Prostate gland (tissue), 2 donors: Measurements from ENCODE around the gene TNFRSF13B. TPM values are rescaled to one million over a fixed set of nuclear protein-coding genes. Genes with fewer than 3 reads are reported as not detected.

Experiments used
- DNase-seq: peaks from one replicate; pipeline ENCODE4 v3.0.0-alpha.2; 2019; ENCODE audit warnings: low spot score
- H3K27ac ChIP-seq, 2 donors: fragments of 200-600 bp; sonication (generic); 2 replicates each; pipeline ENCODE4 v1.5.1; 2017 to 2019
- H3K27me3 ChIP-seq: fragments of 200-600 bp; sonication (generic); replicated peaks from 2 replicates; pipeline ENCODE4 v1.5.1; 2019; ENCODE audit not compliant: insufficient read depth
- H3K36me3 ChIP-seq, 2 donors: fragments of 200-600 bp; sonication (generic); 1 replicate in 1 of 2; 2 replicates in 1 of 2; pipeline versions ENCODE4 v1.5.1 to v1.8.1; 2017 to 2019
- H3K4me1 ChIP-seq: fragments of 200-600 bp; sonication (generic); replicated peaks from 2 replicates; pipeline ENCODE4 v1.5.1; 2019
- H3K4me3 ChIP-seq, 2 donors: fragments of 200-600 bp; sonication (generic); 2 replicates each; pipeline ENCODE4 v1.5.1; 2017 to 2019
- H3K9me3 ChIP-seq: fragments of 200-600 bp; sonication (generic); 2 replicates; pipeline ENCODE4 v1.5.1; 2017
- POLR2A ChIP-seq: fragments of 450-650 bp; IDR thresholded peaks from one replicate; pipeline ENCODE4 v1.6.1; 2016; ENCODE audit warnings: antibody characterized with exemption, mild to moderate bottlenecking
- POLR2AphosphoS5 ChIP-seq: sonication (generic); formaldehyde crosslinking; IDR thresholded peaks from one replicate; pipeline ENCODE4 v1.6.1; 2017; ENCODE audit warnings: antibody characterized with exemption
- WGBS: methylation state at CpG from one replicate; pipeline ENCODE4 v1.1.5; 2018; 5-methylcytosine and 5-hydroxymethylcytosine counted together
- intact Hi-C: fragments of 100-400 bp; cut with DNase I; formaldehyde crosslinking; loops from one replicate; pipeline ENCODE4 v1.14.2; 2022
- total RNA-seq, 2 donors: library from RNA; depleted of rRNA; stranded (reverse); fragments of >200 nt; gene quantifications; one replicate each; pipeline ENCODE4 v1.1.0, GENCODE V29; 2016
- TF ChIP-seq, protein P1 (sequence below), 4 experiments: fragments of 200-600 bp in 2 of 4; fragments of 450-650 bp in 2 of 4; sonication (generic) in 2 of 4; IDR thresholded peaks; 1 replicate in 3 of 4; 2 replicates in 1 of 4; pipeline ENCODE4 v1.5.1; 2016 to 2019; ENCODE audit warnings: antibody characterized with exemption in 4 of 4, mild to moderate bottlenecking in 2 of 4, moderate library complexity in 2 of 4

TNFRSF13B gene
- total RNA-seq, result not detected

DNA sequence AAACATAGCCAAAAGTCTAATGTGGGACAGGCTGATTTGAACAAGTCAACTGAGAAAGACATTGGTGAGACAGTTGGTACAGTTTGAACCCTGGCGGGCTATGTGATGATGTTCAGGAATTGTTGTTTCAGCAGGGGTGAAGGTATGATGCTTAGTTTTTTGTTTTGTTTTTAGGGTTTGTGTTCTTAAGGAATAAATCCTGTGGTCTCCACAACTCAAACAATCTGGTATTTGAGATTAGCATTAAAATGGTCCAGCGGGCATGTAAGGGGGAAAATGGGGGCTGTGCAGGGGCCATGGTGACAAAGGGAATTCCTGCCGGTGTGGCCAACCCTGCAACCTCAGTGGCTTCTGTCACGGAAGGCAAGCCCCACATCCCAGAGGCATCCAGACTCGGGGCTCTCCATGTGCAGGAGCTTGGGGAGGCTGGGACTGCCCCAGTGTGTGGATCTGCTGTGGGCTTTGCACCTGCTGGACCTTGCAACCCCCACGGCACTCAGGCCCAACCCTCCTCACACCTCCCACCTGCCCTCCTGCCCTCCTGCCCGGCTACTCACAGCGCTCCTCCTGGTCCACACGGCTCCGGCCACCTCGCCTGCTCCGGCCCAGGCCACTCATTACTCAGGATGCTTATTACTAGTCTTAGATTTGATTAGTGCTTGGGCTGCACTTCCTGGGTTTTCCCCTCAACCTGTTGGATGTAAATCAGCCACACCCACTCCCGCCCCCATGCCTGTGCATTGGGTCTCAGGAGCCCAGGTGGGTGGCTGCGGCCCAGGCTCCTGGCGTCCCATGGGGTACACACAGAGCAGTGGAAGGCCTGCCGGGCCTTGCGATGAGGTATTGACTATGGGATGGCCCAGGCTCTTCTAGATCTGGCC, at the start of gene TNFRSF13B:
TSS of gene TNFRSF13B (minus strand) at position 661 of the 881 bp plus-strand sequence. CDS start at position 618, 43 bp downstream.
- Histone ChIP-seq H3K27ac (no peak within 1 kb of the TSS), H3K36me3 (no peaks in the 10 kb centered on the region), H3K27me3 (no peaks in the 10 kb centered on the region), H3K9me3 (no peaks in the 10 kb centered on the region), H3K4me3 (no peak within 1 kb of the TSS), H3K4me1 (no peaks in the 10 kb centered on the region)
- intact Hi-C loops, result no loop called here
- DNase-seq, result no peak
- TF ChIP-seq POLR2A, result no peak
- TF ChIP-seq, protein P1, sequence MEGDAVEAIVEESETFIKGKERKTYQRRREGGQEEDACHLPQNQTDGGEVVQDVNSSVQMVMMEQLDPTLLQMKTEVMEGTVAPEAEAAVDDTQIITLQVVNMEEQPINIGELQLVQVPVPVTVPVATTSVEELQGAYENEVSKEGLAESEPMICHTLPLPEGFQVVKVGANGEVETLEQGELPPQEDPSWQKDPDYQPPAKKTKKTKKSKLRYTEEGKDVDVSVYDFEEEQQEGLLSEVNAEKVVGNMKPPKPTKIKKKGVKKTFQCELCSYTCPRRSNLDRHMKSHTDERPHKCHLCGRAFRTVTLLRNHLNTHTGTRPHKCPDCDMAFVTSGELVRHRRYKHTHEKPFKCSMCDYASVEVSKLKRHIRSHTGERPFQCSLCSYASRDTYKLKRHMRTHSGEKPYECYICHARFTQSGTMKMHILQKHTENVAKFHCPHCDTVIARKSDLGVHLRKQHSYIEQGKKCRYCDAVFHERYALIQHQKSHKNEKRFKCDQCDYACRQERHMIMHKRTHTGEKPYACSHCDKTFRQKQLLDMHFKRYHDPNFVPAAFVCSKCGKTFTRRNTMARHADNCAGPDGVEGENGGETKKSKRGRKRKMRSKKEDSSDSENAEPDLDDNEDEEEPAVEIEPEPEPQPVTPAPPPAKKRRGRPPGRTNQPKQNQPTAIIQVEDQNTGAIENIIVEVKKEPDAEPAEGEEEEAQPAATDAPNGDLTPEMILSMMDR (IDR thresholded peaks at IDR 0.05), result no peak
- TF ChIP-seq POLR2AphosphoS5, result no peak
- WGBS, result 83% methylated on average over 17 of the region's 17 CpGs

DNA sequence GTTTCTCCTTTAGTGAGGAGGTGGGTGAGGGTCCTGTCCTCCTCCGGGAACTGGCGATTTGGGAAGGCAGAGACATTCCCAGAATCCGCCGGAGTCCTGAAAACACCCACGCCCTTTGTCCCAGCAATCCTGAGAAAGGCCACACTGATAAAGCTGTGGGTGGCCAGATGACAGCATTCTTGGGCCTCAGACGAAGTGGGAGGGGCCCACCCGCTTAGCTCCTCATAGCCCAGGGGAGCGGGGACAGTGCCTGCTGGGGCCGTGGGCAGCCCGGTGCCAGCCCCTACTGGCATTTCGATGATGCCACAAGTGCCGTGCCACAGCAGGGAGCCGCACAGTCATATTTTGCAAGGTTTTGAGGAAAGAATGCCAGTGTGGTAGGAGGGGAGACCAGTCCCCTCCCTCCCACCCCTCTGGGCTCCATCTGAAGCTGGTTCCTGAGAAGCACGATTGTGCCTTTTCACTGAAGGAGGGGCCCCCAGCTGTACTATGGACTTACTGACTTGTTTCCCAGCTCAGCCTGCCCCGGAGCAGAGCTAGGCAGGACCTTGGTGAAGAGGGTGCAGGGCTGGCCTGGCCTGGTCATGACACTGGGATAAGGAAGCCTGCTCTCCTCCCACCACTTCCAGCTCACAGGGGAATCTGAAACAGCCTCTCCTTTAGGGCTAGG, 49.4 kb upstream of the TNFRSF13B start:
- no peaks in the 10 kb centered on the region for H3K27me3 ChIP-seq
- H3K4me1 ChIP-seq, result peaks cover 7% of the 10 kb centered on the region
- no peak overlapping the region for H3K27ac ChIP-seq
- no peak for DNase-seq
- intact Hi-C loops, result no loop called here
- H3K4me3 ChIP-seq, result no peak overlapping the region
- 79% methylated on average over 14 of the region's 15 CpGs for WGBS
- no peaks in the 10 kb centered on the region for H3K36me3 ChIP-seq
- TF ChIP-seq, protein P1 (IDR thresholded peaks at IDR 0.05), result no peak
- TF ChIP-seq POLR2AphosphoS5 (no peak), POLR2A (no peak)
- H3K9me3 ChIP-seq, result no peaks in the 10 kb centered on the region

DNA sequence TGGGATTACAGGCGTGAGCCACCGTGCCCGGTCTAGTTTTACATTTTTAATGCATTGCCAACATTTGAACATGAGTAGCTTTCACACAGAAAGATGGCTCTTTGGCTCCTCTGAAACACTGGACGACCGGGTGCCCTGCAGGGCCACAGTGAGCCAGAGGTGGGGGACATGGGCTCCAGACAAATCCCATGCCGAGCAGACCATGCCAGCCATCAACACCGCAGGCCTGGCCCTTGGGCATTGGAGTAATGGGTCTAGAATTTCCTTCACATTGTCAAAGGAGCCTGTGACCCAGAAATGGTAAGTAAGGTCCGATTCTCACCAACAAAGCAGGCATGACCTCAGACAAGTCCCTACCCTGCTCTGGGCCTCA, 48.9 kb upstream of the TNFRSF13B start:
- no peak overlapping the region for H3K4me3 ChIP-seq
- TF ChIP-seq POLR2AphosphoS5, result no peak
- TF ChIP-seq, protein P1 (IDR thresholded peaks at IDR 0.05), result no peak
- TF ChIP-seq POLR2A, result no peak
- H3K27me3 ChIP-seq, result no peaks in the 10 kb centered on the region
- WGBS, result 94% methylated on average over 6 of the region's 8 CpGs
- peaks cover 7% of the 10 kb centered on the region for H3K4me1 ChIP-seq
- H3K9me3 ChIP-seq, result no peaks in the 10 kb centered on the region
- DNase-seq, result no peak
- intact Hi-C loops, result no loop called here
- no peak overlapping the region for H3K27ac ChIP-seq
- H3K36me3 ChIP-seq, result no peaks in the 10 kb centered on the region

DNA sequence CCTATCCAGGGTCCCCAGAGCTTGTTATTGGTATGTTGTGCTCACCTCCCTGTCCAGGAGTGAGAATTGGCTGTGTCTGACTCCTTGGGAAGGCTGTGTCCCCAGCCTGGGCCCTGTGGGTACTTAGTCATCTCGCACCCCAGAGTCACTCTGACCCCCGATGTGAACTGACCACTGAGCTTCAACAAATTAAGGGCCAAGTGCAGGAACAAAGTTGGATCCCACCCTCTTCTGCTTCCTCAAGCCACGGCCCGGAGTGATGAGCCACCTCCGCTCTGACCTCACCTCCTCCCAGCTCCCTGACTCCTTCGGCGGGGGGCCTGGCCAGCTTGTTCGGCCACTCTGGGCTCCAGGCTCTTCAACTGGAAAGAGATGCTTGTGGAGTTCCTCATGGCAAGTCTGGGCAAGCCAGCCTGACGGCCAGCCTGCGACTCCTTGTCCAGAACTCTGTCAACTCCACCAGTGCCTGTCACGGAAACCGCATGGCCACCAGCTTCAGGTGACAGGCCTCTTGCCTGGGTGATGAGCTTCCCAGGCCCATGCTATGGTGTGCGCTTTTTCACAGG, 48.1 kb upstream of the TNFRSF13B start:
- TF ChIP-seq POLR2A, result no peak
- TF ChIP-seq, protein P1 (IDR thresholded peaks at IDR 0.05), result no peak
- no peak for TF ChIP-seq POLR2AphosphoS5
- H3K4me3 ChIP-seq, result no peak overlapping the region
- DNase-seq, result peak; percentile 40
- 68% methylated on average over 13 of the region's 13 CpGs for WGBS
- H3K9me3 ChIP-seq, result no peaks in the 10 kb centered on the region
- no peaks in the 10 kb centered on the region for H3K36me3 ChIP-seq
- H3K27me3 ChIP-seq, result no peaks in the 10 kb centered on the region
- no peak overlapping the region for H3K27ac ChIP-seq
- intact Hi-C loops, result no loop called here
- peaks cover 7% of the 10 kb centered on the region for H3K4me1 ChIP-seq
